Esophagus muscularis mucosa (tissue), 4 donors: ENCODE measurements around the gene CARM1. TPM values are rescaled to one million over a fixed set of nuclear protein-coding genes. Genes with fewer than 3 reads are reported as not detected.

ENCODE experiments used
- DNase-seq: peaks from one replicate; pipeline ENCODE4 v3.0.0-alpha.2; 2017; ENCODE audit errors: extremely low spot score
- H3K27ac ChIP-seq, 4 donors: fragments of 200-600 bp; sonication (generic); replicated peaks in 1 of 4; 1 replicate in 3 of 4; 2 replicates in 1 of 4; pipeline ENCODE4 v1.5.1; 2016 to 2019; ENCODE audit warnings: mild to moderate bottlenecking in 1 of 4
- H3K27me3 ChIP-seq, 4 donors: fragments of 200-600 bp; sonication (generic); one replicate each; pipeline versions ENCODE4 v1.5.1 to v1.6.0; 2016 to 2019
- H3K36me3 ChIP-seq, 4 donors: fragments of 200-600 bp; sonication (generic); one replicate each; pipeline ENCODE4 v1.5.1; 2016 to 2019
- H3K4me1 ChIP-seq, 4 donors: fragments of 200-600 bp; sonication (generic); one replicate each; pipeline ENCODE4 v1.5.1; 2016 to 2019
- H3K4me3 ChIP-seq, 4 donors: fragments of 200-600 bp; sonication (generic); 1 replicate in 2 of 4; 2 replicates in 2 of 4; pipeline ENCODE4 v1.5.1; 2016 to 2019; ENCODE audit warnings: mild to moderate bottlenecking in 4 of 4, moderate library complexity in 1 of 4
- H3K9me3 ChIP-seq, 4 donors: fragments of 200-600 bp; sonication (generic); 1 replicate in 3 of 4; 2 replicates in 1 of 4; pipeline ENCODE4 v1.5.1; 2016 to 2019
- EP300 ChIP-seq: sonication (generic); formaldehyde crosslinking; IDR thresholded peaks from one replicate; pipeline ENCODE4 v1.6.1; 2017; ENCODE audit warnings: antibody characterized with exemption
- POLR2A ChIP-seq: fragments of 450-650 bp; IDR thresholded peaks from one replicate; pipeline ENCODE4 v1.6.1; 2017; ENCODE audit warnings: antibody characterized with exemption, moderate library complexity, mild to moderate bottlenecking, low read depth
- POLR2AphosphoS5 ChIP-seq, 2 donors: sonication (generic); formaldehyde crosslinking; IDR thresholded peaks; one replicate each; pipeline ENCODE4 v1.6.1; 2017; ENCODE audit warnings: antibody characterized with exemption in 2 of 2
- WGBS: methylation state at CpG from one replicate; pipeline ENCODE4 v1.1.5; 2018; 5-methylcytosine and 5-hydroxymethylcytosine counted together
- intact Hi-C: fragments of 100-400 bp; cut with DNase I; formaldehyde crosslinking; loops from one replicate; pipeline ENCODE4 v1.15.1; 2023
- small RNA-seq, 3 donors: library from RNA; depleted of rRNA; stranded (forward); fragments of <200 nt; gene quantifications; one replicate each; pipeline ENCODE3, GENCODE V24; 2016
- total RNA-seq, 4 donors: library from RNA; depleted of rRNA; stranded (reverse); fragments of >200 nt; gene quantifications; one replicate each; pipeline versions ENCODE4 v1.1.0 to v1.2.1, GENCODE V29; 2016
- TF ChIP-seq, protein P1 (sequence below), 3 experiments: fragments of 200-600 bp in 2 of 3; fragments of 450-650 bp in 1 of 3; sonication (generic) in 2 of 3; IDR thresholded peaks; one replicate each; pipeline ENCODE4 v1.5.1; 2017 to 2019; ENCODE audit warnings: antibody characterized with exemption in 3 of 3, mild to moderate bottlenecking in 2 of 3, moderate library complexity in 1 of 3

Gene CARM1
- total RNA-seq, 4 donors from 2014 or later: 24.9 to 43.5 (median 30.6) TPM

DNA sequence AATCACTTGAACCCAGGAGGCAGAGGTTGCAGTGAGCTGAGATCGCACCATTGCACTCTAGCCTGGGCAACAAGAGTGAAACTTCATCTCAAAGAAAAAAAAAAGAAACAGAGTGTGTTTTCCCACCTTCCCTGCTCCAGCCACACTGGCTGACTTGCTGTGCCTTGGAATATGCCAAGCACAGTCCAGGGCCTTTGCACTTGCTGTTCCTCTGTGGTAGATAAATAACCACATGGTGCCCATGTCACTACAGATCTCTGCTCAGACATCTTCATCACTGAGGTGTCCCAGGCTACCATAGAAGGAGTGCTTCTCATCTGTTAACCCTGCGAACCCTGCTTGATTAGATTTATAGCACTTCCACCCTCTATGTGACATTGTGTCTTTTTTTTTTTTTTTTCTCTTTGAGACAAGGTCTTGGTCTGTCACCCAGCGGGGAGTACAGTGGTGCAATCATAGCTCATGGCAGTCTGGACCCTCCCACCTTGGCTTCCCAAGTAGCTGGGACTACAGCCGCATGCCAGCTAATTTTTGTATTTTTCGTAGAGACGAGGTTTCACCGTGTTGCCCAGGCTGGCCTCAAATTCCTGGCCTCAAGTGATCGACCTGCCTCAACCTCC, 99.9 kb downstream of the CARM1 start:
- no peaks in the 10 kb centered on the region for H3K27me3 ChIP-seq
- no peak for DNase-seq
- peaks cover 15 to 33% (median 24%) of the 10 kb centered on the region in 4 donors for H3K4me1 ChIP-seq
- H3K27ac ChIP-seq: no peak overlapping the region
- no peak overlapping the region for H3K4me3 ChIP-seq
- H3K9me3 ChIP-seq: no peaks in the 10 kb centered on the region
- intact Hi-C loops: no loop called here
- TF ChIP-seq POLR2A (no peak), EP300 (no peak), POLR2AphosphoS5 (IDR thresholded peaks at IDR 0.05) (no peak)
- TF ChIP-seq, protein P1, sequence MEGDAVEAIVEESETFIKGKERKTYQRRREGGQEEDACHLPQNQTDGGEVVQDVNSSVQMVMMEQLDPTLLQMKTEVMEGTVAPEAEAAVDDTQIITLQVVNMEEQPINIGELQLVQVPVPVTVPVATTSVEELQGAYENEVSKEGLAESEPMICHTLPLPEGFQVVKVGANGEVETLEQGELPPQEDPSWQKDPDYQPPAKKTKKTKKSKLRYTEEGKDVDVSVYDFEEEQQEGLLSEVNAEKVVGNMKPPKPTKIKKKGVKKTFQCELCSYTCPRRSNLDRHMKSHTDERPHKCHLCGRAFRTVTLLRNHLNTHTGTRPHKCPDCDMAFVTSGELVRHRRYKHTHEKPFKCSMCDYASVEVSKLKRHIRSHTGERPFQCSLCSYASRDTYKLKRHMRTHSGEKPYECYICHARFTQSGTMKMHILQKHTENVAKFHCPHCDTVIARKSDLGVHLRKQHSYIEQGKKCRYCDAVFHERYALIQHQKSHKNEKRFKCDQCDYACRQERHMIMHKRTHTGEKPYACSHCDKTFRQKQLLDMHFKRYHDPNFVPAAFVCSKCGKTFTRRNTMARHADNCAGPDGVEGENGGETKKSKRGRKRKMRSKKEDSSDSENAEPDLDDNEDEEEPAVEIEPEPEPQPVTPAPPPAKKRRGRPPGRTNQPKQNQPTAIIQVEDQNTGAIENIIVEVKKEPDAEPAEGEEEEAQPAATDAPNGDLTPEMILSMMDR (IDR thresholded peaks at IDR 0.05): no peak
- no peaks in the 10 kb centered on the region for H3K36me3 ChIP-seq
- WGBS: 90% methylated on average over 8 of the region's 8 CpGs

Small RNA genes lying within 50 kb of the gene (small RNA-seq; reads per million reads assigned to genes)
- gene MIR6793: 0 to 0.93 (median 0) reads per million in 3 donors

Other genes with a start within 250 kb of the CARM1 start
- gene SLC44A2, start 246.0 kb upstream of the CARM1 start, total RNA-seq: 10 to 100 TPM; 26.2 to 71.2 (median 46.1) TPM
- 100 to 1,000 TPM in 3 of 4 donors, 10 to 100 TPM in 1; 79.2 to 127 (median 102) TPM for gene ILF3, start 217.2 kb upstream of the CARM1 start, total RNA-seq
- 10 to 100 TPM; 19.9 to 34.9 (median 25.4) TPM for gene QTRT1, start 170.1 kb upstream of the CARM1 start, total RNA-seq
- gene DNM2, start 153.5 kb upstream of the CARM1 start, total RNA-seq: 100 to 1,000 TPM in 1 of 4 donors, 10 to 100 TPM in 3; 73.6 to 115 (median 93.7) TPM
- 10 to 100 TPM; 18.7 to 29.5 (median 27.7) TPM for gene TMED1, start 35.3 kb upstream of the CARM1 start, total RNA-seq
- 1 to 10 TPM in 2 of 4 donors, under 1 TPM in 1, not detected in 1; 0.97 to 3.6 (median 1.1) TPM for gene C19orf38, start 23.1 kb upstream of the CARM1 start, total RNA-seq
- 10 to 100 TPM; 23.3 to 50.1 (median 31.0) TPM for gene YIPF2, start 57.1 kb downstream of the CARM1 start, total RNA-seq
- gene TIMM29, start 57.3 kb downstream of the CARM1 start, total RNA-seq: 10 to 100 TPM; 32.6 to 58.7 (median 45.9) TPM
- gene SMARCA4, start 89.5 kb downstream of the CARM1 start, total RNA-seq: 10 to 100 TPM; 48.0 to 78.2 (median 53.9) TPM
- 100 to 1,000 TPM in 1 of 4 donors, 10 to 100 TPM in 3; 14.2 to 258 (median 47.5) TPM for gene LDLR, start 217.9 kb downstream of the CARM1 start, total RNA-seq